HepG2 (cell line): ENCODE measurements around the gene CPO. TPM values are rescaled to one million over a fixed set of nuclear protein-coding genes. Genes with fewer than 3 reads are reported as not detected.

ENCODE experiments used
- ATAC-seq: fragments of 200-7000 bp; cut with Tn5 transposase; 3 replicates; pipeline ENCODE4 v1.9.1; 2020; ENCODE audit warnings: mild to moderate bottlenecking, moderate library complexity
- BruUV-seq: library from RNA; stranded (reverse); fragments of 400-500 nt; replicated peaks from 2 replicates; lab custom pipeline; 2021; lab: Mats Ljungman, UMichigan
- CTCF ChIA-PET: fragments of 300-600 bp; formaldehyde crosslinking; extraction: SDS; loops from one replicate; lab custom pipeline; 2021; ENCODE audit warnings: low total read pairs, inconsistent platforms, low intra/inter-chr PET ratio; lab: Yijun Ruan, JAX
- POLR2A ChIA-PET: fragments of 350-600 bp; sonication (Branson Sonifier 250); formaldehyde crosslinking; loops from one replicate; lab custom pipeline; 2020; ENCODE audit warnings: antibody characterized with exemption, inconsistent platforms; lab: Yijun Ruan, JAX
- DNase-seq: peaks from one replicate; pipeline ENCODE4 v3.0.0-alpha.2; 2015; ENCODE audit warnings: low spot score
- FAIRE-seq: peaks from 3 replicates; lab custom pipeline; 2011; peaks lifted over from hg19 to GRCh38; lab: Jason Lieb, UNC
- H2AFZ ChIP-seq: one replicate; pipeline ENCODE4 v1.6.1; 2011; ENCODE audit warnings: low read length, inconsistent platforms
- H3K27ac ChIP-seq: fragments of 300-600 bp; 3 replicates; pipeline ENCODE4 v1.8.0; 2011; ENCODE audit warnings: mixed run types, mild to moderate bottlenecking, mixed read lengths, low read length, inconsistent platforms; ENCODE audit not compliant: insufficient read depth; ENCODE audit errors: extremely low read length
- H3K27me3 ChIP-seq, 2 experiments: fragments of 200-600 bp in 1 of 2; 2 replicates in 1 of 2; 3 replicates in 1 of 2; pipeline versions ENCODE4 v1.6.0 to v1.8.0; 2011; ENCODE audit warnings: low read length in 2 of 2, mild to moderate bottlenecking in 2 of 2, moderate library complexity in 2 of 2, inconsistent platforms in 1 of 2; ENCODE audit not compliant: insufficient read depth in 2 of 2, control insufficient read depth in 1 of 2
- H3K36me3 ChIP-seq, 2 experiments: fragments of 200-600 bp in 1 of 2; replicated peaks in 1 of 2; 2 replicates in 1 of 2; 3 replicates in 1 of 2; pipeline versions ENCODE4 v1.5.1 to v1.8.0; 2011; ENCODE audit warnings: low read length in 2 of 2, inconsistent platforms in 1 of 2; ENCODE audit not compliant: insufficient read depth in 2 of 2, control insufficient read depth in 1 of 2
- H3K4me1 ChIP-seq: 2 replicates; pipeline ENCODE4 v1.5.1; 2012; ENCODE audit warnings: low read length, inconsistent platforms; ENCODE audit not compliant: insufficient read depth
- H3K4me2 ChIP-seq: 2 replicates; pipeline ENCODE4 v1.6.0; 2011; ENCODE audit warnings: low read depth, low read length, inconsistent platforms
- H3K4me3 ChIP-seq, 3 experiments: fragments of 200-600 bp in 1 of 3; sonication (generic), shearing (Covaris generic) in 1 of 3; replicated peaks in 1 of 3; 2 replicates each; pipeline ENCODE4 v1.5.1; 2011 to 2016; ENCODE audit warnings: low read length in 3 of 3, inconsistent platforms in 2 of 3, low read depth in 2 of 3, mild to moderate bottlenecking in 2 of 3, control low read depth in 1 of 3, mixed read lengths in 1 of 3; ENCODE audit not compliant: insufficient read depth in 1 of 3
- H3K79me2 ChIP-seq: one replicate; pipeline ENCODE4 v1.6.1; 2011; ENCODE audit warnings: low read length, inconsistent platforms; ENCODE audit not compliant: insufficient read depth
- H3K9ac ChIP-seq: 2 replicates; pipeline ENCODE4 v1.6.0; 2011; ENCODE audit warnings: mild to moderate bottlenecking, low read depth, low read length, inconsistent platforms; ENCODE audit not compliant: insufficient read depth
- H3K9me3 ChIP-seq: 2 replicates; pipeline ENCODE4 v1.5.1; 2012; ENCODE audit warnings: mild to moderate bottlenecking, low read length
- H4K20me1 ChIP-seq: 2 replicates; pipeline ENCODE4 v1.6.0; 2011; ENCODE audit warnings: inconsistent platforms, mild to moderate bottlenecking, low read length, moderate library complexity; ENCODE audit not compliant: insufficient read depth
- CBX2 ChIP-seq, 2 experiments: fragments of 200-600 bp in 1 of 2; sonication (generic); formaldehyde crosslinking in 1 of 2; IDR thresholded peaks; 2 replicates each; pipeline versions ENCODE4 v1.7.0 to v1.8.1; 2018 to 2022; ENCODE audit warnings: low read depth in 2 of 2, low read length in 1 of 2, mild to moderate bottlenecking in 1 of 2, missing genetic modification reagents in 1 of 2
- FOXM1 ChIP-seq: sonication (generic); formaldehyde crosslinking; IDR thresholded peaks from 2 replicates; pipeline ENCODE4 v1.5.0; 2020; ENCODE audit warnings: missing genetic modification reagents
- KDM2A ChIP-seq: sonication (generic); formaldehyde crosslinking; IDR thresholded peaks from 2 replicates; pipeline ENCODE4 v1.4.0; 2020; ENCODE audit warnings: low read depth, missing genetic modification reagents, borderline replicate concordance
- NFATC3 ChIP-seq: sonication (generic); formaldehyde crosslinking; IDR thresholded peaks from 2 replicates; pipeline ENCODE4 v1.5.1; 2020; ENCODE audit warnings: mild to moderate bottlenecking, missing genetic modification reagents
- NFE2L1 ChIP-seq: sonication (generic); formaldehyde crosslinking; IDR thresholded peaks from 2 replicates; pipeline ENCODE4 v1.4.0; 2020; ENCODE audit warnings: missing genetic modification reagents, mild to moderate bottlenecking, borderline replicate concordance
- RFXAP ChIP-seq: sonication (generic); formaldehyde crosslinking; IDR thresholded peaks from 2 replicates; pipeline ENCODE4 v1.4.0; 2020; ENCODE audit warnings: missing genetic modification reagents, borderline replicate concordance
- SKI ChIP-seq: fragments of 450-650 bp; IDR thresholded peaks from one replicate; pipeline ENCODE4 v1.6.1; 2018; ENCODE audit warnings: mild to moderate bottlenecking; ENCODE audit not compliant: partially characterized antibody
- SMC3 ChIP-seq: IDR thresholded peaks from 2 replicates; pipeline ENCODE4 v1.6.1; 2011; ENCODE audit warnings: low read length, improper control_type of control experiment
- ZNF484 ChIP-seq: sonication (generic); formaldehyde crosslinking; IDR thresholded peaks from 2 replicates; pipeline ENCODE4 v1.5.1; 2020; ENCODE audit warnings: mild to moderate bottlenecking, low read depth, missing genetic modification reagents, borderline replicate concordance
- WGBS: methylation state at CpG from one replicate; pipeline ENCODE4 v1.1.6; 2017; ENCODE audit warnings: low lambda C conversion rate; 5-methylcytosine and 5-hydroxymethylcytosine counted together
- in situ Hi-C: cut with HindIII; loops from 2 replicates; pipeline ENCODE4 v1.10.0; 2017; ENCODE audit warnings: low pct_unique_long_range_greater_than_20kb; ENCODE audit not compliant: extremely low pct_ligation_motif_present
- intact Hi-C: fragments of 100-400 bp; cut with micrococcal nuclease; formaldehyde crosslinking; loops from one replicate; pipeline ENCODE4 v1.10.0; 2022; ENCODE audit not compliant: unreplicated experiment
- polyA plus RNA-seq, 8 experiments: library from polyadenylated mRNA; depleted of rRNA in 3 of 8; stranded (reverse) in 7 of 8; unstranded in 1 of 8; fragments of >200 nt; fragmentation: Illumina TruSeq in 4 of 8; extraction: Trizol in 4 of 8; gene quantifications; 2 replicates each; pipeline versions ENCODE4 v1.2.1 to v1.2.3, GENCODE V29; 2011 to 2016; ENCODE audit warnings: low read depth in 4 of 8, missing spikeins in 1 of 8, mixed read lengths in 1 of 8; ENCODE audit not compliant: insufficient read depth in 1 of 8
- total RNA-seq, 5 experiments: library from RNA; depleted of rRNA; stranded (reverse); fragments of >200 nt; fragmentation: Illumina TruSeq; extraction: Trizol; gene quantifications; 2 replicates each; pipeline ENCODE4 v1.2.3, GENCODE V29; 2016; ENCODE audit warnings: low read depth in 1 of 5
- TF ChIP-seq, protein P1 (sequence below): IDR thresholded peaks from 2 replicates; pipeline ENCODE4 v1.6.1; 2016; ENCODE audit warnings: low read depth
- TF ChIP-seq, protein P2 (sequence below): sonication (generic); formaldehyde crosslinking; IDR thresholded peaks from 2 replicates; pipeline ENCODE4 v1.8.1; 2023; ENCODE audit warnings: missing genetic modification reagents, inconsistent platforms, borderline replicate concordance
- TF ChIP-seq, protein P3 (sequence below): sonication (generic); formaldehyde crosslinking; IDR thresholded peaks from 2 replicates; pipeline ENCODE4 v1.4.0; 2020; ENCODE audit warnings: missing genetic modification reagents
- TF ChIP-seq, protein P4 (sequence below): sonication (generic); formaldehyde crosslinking; conservative IDR thresholded peaks from 2 replicates; pipeline ENCODE4 v1.5.0; 2020; ENCODE audit warnings: missing genetic modification reagents

The CPO gene
- total and polyA plus RNA-seq, 2 of the 13 experiments (the other 11 are each of a cell fraction or from before 2014, with no cell fraction given) = 0.07 TPM; not detected in 1

DNA sequence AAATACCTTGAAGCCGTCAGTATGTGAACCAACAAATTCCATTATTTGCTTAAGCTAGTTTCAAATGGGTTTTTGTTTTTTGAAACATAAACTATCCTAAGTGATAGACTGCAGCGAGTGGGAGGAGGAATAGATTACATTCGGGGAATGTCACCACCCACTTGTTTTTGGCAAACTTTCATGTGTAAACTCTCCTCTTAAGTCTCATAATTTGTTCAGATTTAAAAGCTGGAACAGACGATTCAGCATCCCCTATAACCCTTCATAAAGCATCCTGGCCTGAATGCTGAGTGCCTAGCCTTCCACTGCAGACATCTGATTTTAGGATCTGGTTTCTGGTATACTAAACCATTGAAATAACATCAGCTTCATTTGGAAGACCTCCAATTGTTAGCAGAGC is 51.0 kb downstream of the CPO start:
- no peak for DNase-seq
- H3K27me3 ChIP-seq = no peaks in the 10 kb centered on the region
- H4K20me1 ChIP-seq = no peaks in the 10 kb centered on the region
- no peak overlapping the region for H3K4me2 ChIP-seq
- in situ Hi-C loops = no loop called here
- FAIRE-seq = no peak
- no peak overlapping the region for H3K4me3 ChIP-seq
- no peaks in the 10 kb centered on the region for H3K4me1 ChIP-seq
- 16% methylated on average over 4 of the region's 4 CpGs for whole genome bisulfite sequencing
- H3K36me3 ChIP-seq = no peaks in the 10 kb centered on the region
- H3K9ac ChIP-seq = no peak overlapping the region
- POLR2A ChIA-PET = no interaction called here
- H3K9me3 ChIP-seq = no peaks in the 10 kb centered on the region
- no peak for ATAC-seq
- CTCF ChIA-PET = interaction anchor here (2.3 to 2.7 kb wide), 2 partner anchors 190 to 297 kb away, joined by 10 to 21 read pairs; no protein-coding TSS in a partner anchor
- TF ChIP-seq ZNF484 (CRISPR knock-in tag) (no peak), SMC3 (no peak), FOXM1 (no peak), CBX2 (IDR thresholded peaks at IDR 0.05; ENCODE audit: low read depth, low read length) (no peak), CBX2 (CRISPR knock-in tag; IDR thresholded peaks at IDR 0.05; ENCODE audit: low read depth) (no peak), SKI (no peak), NFE2L1 (CRISPR knock-in tag) (no peak), NFATC3 (CRISPR knock-in tag) (no peak), RFXAP (CRISPR knock-in tag) (no peak), KDM2A (CRISPR knock-in tag) (no peak)
- TF ChIP-seq, protein P1, sequence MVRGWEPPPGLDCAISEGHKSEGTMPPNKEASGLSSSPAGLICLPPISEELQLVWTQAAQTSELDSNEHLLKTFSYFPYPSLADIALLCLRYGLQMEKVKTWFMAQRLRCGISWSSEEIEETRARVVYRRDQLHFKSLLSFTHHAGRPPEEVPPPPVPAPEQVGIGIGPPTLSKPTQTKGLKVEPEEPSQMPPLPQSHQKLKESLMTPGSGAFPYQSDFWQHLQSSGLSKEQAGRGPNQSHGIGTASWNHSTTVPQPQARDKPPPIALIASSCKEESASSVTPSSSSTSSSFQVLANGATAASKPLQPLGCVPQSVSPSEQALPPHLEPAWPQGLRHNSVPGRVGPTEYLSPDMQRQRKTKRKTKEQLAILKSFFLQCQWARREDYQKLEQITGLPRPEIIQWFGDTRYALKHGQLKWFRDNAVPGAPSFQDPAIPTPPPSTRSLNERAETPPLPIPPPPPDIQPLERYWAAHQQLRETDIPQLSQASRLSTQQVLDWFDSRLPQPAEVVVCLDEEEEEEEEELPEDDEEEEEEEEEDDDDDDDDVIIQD (CRISPR knock-in tag) = no peak
- TF ChIP-seq, protein P2, sequence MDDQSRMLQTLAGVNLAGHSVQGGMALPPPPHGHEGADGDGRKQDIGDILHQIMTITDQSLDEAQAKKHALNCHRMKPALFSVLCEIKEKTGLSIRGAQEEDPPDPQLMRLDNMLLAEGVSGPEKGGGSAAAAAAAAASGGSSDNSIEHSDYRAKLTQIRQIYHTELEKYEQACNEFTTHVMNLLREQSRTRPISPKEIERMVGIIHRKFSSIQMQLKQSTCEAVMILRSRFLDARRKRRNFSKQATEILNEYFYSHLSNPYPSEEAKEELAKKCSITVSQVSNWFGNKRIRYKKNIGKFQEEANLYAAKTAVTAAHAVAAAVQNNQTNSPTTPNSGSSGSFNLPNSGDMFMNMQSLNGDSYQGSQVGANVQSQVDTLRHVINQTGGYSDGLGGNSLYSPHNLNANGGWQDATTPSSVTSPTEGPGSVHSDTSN (CRISPR knock-in tag) = no peak
- TF ChIP-seq, protein P3, sequence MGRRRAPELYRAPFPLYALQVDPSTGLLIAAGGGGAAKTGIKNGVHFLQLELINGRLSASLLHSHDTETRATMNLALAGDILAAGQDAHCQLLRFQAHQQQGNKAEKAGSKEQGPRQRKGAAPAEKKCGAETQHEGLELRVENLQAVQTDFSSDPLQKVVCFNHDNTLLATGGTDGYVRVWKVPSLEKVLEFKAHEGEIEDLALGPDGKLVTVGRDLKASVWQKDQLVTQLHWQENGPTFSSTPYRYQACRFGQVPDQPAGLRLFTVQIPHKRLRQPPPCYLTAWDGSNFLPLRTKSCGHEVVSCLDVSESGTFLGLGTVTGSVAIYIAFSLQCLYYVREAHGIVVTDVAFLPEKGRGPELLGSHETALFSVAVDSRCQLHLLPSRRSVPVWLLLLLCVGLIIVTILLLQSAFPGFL (CRISPR knock-in tag) = no peak
- TF ChIP-seq, protein P4, sequence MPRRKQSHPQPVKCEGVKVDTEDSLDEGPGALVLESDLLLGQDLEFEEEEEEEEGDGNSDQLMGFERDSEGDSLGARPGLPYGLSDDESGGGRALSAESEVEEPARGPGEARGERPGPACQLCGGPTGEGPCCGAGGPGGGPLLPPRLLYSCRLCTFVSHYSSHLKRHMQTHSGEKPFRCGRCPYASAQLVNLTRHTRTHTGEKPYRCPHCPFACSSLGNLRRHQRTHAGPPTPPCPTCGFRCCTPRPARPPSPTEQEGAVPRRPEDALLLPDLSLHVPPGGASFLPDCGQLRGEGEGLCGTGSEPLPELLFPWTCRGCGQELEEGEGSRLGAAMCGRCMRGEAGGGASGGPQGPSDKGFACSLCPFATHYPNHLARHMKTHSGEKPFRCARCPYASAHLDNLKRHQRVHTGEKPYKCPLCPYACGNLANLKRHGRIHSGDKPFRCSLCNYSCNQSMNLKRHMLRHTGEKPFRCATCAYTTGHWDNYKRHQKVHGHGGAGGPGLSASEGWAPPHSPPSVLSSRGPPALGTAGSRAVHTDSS = no peak
- no peak overlapping the region for H3K27ac ChIP-seq
- BruUV-seq = no TSS peak
- H2AFZ ChIP-seq = no peak overlapping the region
- no peaks in the 10 kb centered on the region for H3K79me2 ChIP-seq
- intact Hi-C loops = no loop called here
